ENCODE results near the gene SH3GL2.

GRCh38 chr9:17658237-17658636, 79.4 kb downstream of the SH3GL2 start:
- TF ChIP-seq, protein P1, sequence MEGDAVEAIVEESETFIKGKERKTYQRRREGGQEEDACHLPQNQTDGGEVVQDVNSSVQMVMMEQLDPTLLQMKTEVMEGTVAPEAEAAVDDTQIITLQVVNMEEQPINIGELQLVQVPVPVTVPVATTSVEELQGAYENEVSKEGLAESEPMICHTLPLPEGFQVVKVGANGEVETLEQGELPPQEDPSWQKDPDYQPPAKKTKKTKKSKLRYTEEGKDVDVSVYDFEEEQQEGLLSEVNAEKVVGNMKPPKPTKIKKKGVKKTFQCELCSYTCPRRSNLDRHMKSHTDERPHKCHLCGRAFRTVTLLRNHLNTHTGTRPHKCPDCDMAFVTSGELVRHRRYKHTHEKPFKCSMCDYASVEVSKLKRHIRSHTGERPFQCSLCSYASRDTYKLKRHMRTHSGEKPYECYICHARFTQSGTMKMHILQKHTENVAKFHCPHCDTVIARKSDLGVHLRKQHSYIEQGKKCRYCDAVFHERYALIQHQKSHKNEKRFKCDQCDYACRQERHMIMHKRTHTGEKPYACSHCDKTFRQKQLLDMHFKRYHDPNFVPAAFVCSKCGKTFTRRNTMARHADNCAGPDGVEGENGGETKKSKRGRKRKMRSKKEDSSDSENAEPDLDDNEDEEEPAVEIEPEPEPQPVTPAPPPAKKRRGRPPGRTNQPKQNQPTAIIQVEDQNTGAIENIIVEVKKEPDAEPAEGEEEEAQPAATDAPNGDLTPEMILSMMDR (IDR thresholded peaks at IDR 0.05): no peak
- no peak for TF ChIP-seq POLR2A (IDR thresholded peaks at IDR 0.05)

All from heart left ventricle (tissue), 13 donors.